Measurements from ENCODE around the gene HSD17B2.

Gene HSD17B2

DNA sequence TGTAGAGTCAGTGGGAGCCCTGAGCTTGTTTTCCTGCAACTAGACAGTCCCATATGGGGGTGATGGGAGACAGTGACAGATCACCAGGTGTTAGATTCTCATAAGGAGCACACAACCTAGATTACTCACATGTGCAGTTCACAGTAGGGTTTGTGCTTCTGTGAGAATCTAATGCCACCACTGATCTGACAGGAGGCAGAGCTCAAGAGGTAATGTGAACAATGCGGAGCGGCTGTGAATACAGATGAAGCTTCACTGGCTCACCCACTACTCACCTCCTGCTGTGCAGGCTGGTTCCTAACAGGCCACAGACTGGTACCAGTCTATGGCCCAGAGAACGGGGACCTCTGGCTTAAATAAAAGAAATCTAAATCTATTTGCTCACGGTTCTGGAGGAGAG, 10.2 kb upstream of the HSD17B2 start:
- in situ Hi-C loops (cut with MboI; ENCODE audit: low pct_unique_long_range_greater_than_20kb, low sequenced_read_pairs, unreplicated experiment): no loop called here
- no peak for DNase-seq (ENCODE audit: low spot score)
- TF ChIP-seq CTCF (IDR thresholded peaks at IDR 0.05; ENCODE audit: extremely low read depth, insufficient read depth, missing control alignments): no peak

GRCh38 chr16:82027629-82028064, 7.4 kb upstream of the HSD17B2 start:
- no peak for DNase-seq (ENCODE audit: low spot score)
- in situ Hi-C loops (cut with MboI; ENCODE audit: low pct_unique_long_range_greater_than_20kb, low sequenced_read_pairs, unreplicated experiment): no loop called here
- TF ChIP-seq CTCF (IDR thresholded peaks at IDR 0.05; ENCODE audit: extremely low read depth, insufficient read depth, missing control alignments): no peak

- in situ Hi-C loops (cut with MboI; ENCODE audit: low pct_unique_long_range_greater_than_20kb, low sequenced_read_pairs, unreplicated experiment): no loop called here
- TF ChIP-seq CTCF (IDR thresholded peaks at IDR 0.05; ENCODE audit: extremely low read depth, insufficient read depth, missing control alignments): peak; percentile 43
- DNase-seq (ENCODE audit: low spot score): peak; percentile 44
These were observed 3.7 kb upstream of the HSD17B2 start for GRCh38 chr16:82031116-82032084.

DNA sequence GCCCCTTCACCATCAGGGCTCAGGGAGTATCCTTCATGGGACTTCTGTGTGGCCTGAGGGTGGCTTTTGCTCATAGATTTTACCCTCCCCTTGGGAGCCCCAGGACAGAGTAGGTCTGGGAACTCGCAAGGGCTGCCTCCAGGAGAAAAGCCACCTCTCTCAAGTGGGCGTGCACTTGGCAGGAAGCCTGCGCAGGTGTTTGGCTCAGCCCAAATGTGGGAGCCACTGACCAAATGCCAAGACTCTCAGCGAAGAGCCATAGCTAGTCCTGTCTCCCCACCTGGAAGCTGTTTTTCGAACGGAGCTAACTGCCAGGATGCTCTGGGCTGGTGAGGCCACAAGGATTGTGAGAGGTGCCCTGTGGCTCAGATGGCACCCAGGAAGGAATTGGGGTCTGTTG, 2.0 kb upstream of the HSD17B2 start:
- no peak for DNase-seq (ENCODE audit: low spot score)
- in situ Hi-C loops (cut with MboI; ENCODE audit: low pct_unique_long_range_greater_than_20kb, low sequenced_read_pairs, unreplicated experiment): no loop called here
- TF ChIP-seq CTCF (IDR thresholded peaks at IDR 0.05; ENCODE audit: extremely low read depth, insufficient read depth, missing control alignments): no peak

GRCh38 chr16:82033683-82034300, 1.3 kb upstream of the HSD17B2 start:
- no peak for DNase-seq (ENCODE audit: low spot score)
- in situ Hi-C loops (cut with MboI; ENCODE audit: low pct_unique_long_range_greater_than_20kb, low sequenced_read_pairs, unreplicated experiment): no loop called here
- no peak for TF ChIP-seq CTCF (IDR thresholded peaks at IDR 0.05; ENCODE audit: extremely low read depth, insufficient read depth, missing control alignments)

GRCh38 chr16:82037251-82037650, 2.2 kb downstream of the HSD17B2 start:
- no peak for TF ChIP-seq CTCF (IDR thresholded peaks at IDR 0.05; ENCODE audit: extremely low read depth, insufficient read depth, missing control alignments)
- in situ Hi-C loops (cut with MboI; ENCODE audit: low pct_unique_long_range_greater_than_20kb, low sequenced_read_pairs, unreplicated experiment): no loop called here
- no peak for DNase-seq (ENCODE audit: low spot score)

Measured in GM13977 (cell line).